GM21723 (cell line): ENCODE data around the gene CCDC8.
"Not testable (repeated sequence)": the region's sequence is repeated elsewhere in the genome, so short reads cannot be mapped to it uniquely, and the experiment has no call there.

Experiments
- ATAC-seq: cut with Tn5 transposase; IDR thresholded peaks from one replicate; pipeline ENCODE4 v1.9.1; 2021; ENCODE audit warnings: mild to moderate bottlenecking, moderate library complexity; ENCODE audit not compliant: unreplicated experiment

The CCDC8 gene

GRCh38 chr19:46413262-46414031, at the start of gene CCDC8:
Gene CCDC8 (minus strand): TSS chr19:46413564. CDS start chr19:46412810, 754 bp downstream.
- no peak for ATAC-seq

- ATAC-seq = no peak
Observed at GRCh38 chr19:46461537-46461936, 48.2 kb upstream of the CCDC8 start.

- no peak for ATAC-seq
Observed at GRCh38 chr19:46460981-46461380, 47.6 kb upstream of the CCDC8 start.

DNA sequence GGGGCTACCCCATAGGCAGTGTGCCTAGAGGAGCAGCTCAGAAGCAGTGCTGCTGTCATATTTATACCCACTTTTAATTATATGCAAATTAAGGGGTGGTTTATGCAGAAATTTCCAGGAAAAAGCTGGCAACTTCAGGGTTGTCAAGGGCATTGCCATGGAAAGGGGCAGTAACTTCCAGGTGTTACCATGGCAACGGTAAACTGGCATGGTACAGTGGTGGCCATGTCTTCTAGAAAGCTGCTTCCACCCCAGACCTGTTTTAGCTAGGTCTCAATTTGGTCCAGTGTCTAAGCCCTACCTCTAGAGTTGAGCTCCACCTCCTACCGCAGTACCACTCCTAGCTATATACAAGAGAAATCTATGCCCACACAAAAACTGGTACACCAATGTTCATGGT, 46.7 kb upstream of the CCDC8 start:
- no peak for ATAC-seq

- no peak for ATAC-seq
Observed at GRCh38 chr19:46456930-46457329, 43.6 kb upstream of the CCDC8 start.

- no peak for ATAC-seq
Observed at GRCh38 chr19:46454244-46454643, 40.9 kb upstream of the CCDC8 start.

DNA sequence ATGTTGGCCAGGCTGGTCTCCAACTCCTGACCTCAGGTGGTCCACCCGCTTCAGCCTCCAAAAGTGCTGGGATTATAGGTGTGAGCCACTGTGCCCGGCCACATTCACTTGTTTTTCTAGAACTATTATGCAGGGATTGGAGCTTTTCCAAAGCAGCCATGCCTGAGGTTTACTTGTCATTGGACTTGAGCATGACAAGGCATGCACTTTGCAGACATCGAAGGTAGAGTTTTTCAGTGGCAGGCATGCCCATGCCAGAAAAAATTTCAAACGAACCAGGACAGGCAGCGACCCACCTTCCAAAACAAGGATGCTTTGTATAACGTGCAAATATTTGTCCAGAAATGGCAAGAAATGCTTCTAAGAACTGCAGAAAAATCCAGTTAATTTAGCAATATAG, 40.3 kb upstream of the CCDC8 start:
- no peak for ATAC-seq

- ATAC-seq = no peak
Observed at GRCh38 chr19:46452186-46452585, 38.8 kb upstream of the CCDC8 start.

GRCh38 chr19:46451352-46451751, 38.0 kb upstream of the CCDC8 start:
- ATAC-seq = no peak

- no peak for ATAC-seq
Observed at GRCh38 chr19:46450737-46451136, 37.4 kb upstream of the CCDC8 start.

DNA sequence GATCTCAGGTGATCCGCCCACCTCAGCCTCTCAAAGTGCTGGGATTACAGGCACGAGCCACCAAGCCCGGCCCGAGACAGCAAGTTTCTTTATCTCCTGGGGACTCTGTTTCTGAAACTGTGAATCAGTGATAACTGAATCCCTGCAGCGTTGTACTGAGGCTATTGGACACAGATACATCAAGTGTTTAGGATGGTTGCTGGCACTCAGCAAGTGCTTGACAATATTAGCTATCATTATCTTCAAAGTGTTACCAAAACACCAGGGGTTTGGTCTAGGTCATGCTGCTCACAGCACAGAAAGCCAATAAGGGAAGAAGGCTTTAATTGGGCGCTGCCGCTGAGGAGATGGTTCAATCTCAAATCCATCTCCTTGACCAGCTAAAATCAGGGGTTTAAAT, 35.9 kb upstream of the CCDC8 start:
- no peak for ATAC-seq

DNA sequence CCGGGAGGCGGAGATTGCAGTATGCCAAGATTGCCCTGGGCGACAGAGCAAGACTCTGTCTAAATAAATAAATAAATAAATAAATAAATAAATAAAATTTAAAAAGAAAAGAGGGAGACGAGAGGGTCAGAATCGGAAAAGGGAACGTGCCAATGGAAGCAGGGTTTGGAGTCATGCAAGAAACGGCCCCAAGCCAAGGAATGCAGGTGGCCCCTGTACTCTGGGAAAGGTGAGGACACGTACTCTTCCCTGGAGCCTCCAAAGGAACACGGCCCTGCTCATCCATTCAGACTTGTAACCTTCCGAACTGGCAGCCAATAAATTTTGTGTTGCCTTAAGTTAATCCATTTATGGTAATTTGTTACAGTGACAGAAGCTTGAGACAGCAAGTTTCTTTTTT, 35.2 kb upstream of the CCDC8 start:
- no peak for ATAC-seq

- ATAC-seq = no peak
Observed at GRCh38 chr19:46447824-46448223, 34.5 kb upstream of the CCDC8 start.

- ATAC-seq = no peak
Observed at GRCh38 chr19:46447006-46447405, 33.6 kb upstream of the CCDC8 start.

DNA sequence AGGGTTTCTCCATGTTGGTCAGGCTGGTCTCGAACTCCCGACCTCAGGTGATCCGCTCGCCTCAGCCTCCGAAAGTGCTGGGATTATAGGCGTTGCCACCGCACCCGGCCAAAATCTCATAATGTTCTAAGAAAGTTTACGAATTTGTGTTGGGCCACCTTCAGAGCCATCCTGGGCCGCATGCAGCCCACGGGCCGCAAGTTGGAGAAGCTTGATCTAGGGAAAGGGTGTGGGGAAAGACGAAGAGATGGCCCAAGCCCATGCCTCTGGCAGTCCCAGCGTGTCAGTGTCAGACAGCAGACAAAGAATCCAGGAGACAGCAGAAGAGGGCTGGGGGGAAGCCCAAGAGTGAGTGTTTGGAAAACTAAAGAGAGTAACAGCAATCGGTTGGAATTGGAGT, 32.7 kb upstream of the CCDC8 start:
- no peak for ATAC-seq

DNA sequence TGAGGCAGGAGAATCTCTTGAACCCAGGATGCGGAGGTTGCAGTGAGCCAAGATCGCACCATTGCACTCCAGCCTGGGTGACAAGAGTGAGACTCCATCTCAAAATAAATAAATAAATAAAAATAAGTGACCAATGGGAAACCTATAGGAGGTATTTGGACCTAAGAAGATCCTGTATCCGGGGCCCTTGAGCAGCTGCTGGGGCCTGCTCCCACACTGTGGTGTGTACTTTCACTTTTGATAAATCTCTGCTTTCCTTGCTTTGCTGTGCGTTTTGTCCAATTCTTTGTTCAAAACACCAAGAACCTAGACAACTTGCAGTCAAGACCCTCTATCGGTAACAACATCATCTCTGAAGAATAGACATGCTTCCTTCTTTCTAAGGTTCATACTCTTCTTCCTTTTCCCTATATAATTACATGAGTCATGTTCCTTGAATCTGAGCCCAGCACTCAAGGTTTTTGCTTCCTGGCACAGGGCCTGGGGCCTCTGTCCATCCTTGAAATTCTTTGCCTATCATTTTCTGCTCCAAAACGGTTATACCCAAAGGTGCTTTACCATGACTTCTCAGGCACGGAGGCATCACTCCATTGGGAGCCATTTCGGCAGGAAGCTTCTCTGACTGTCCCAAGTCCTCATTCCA, 29.6 kb upstream of the CCDC8 start:
- no peak for ATAC-seq

DNA sequence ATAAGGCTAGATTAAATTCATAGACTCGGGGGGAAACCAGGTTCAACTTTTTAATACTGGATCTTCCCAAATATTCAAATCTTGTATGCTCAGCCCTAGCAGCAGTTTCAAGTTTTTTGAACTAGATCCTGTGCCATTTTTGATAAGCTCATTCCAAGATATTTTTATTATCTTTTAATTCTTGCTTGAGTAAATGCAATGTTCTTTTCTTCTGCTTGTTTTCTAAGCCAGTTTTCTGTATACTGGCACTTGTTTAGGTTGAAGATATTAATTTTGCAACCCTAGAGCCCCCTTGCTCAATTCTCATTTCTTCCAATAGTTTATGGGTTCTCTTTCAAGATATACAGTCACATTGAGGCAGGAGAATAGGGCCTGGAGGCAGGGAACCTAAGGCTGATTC, 28.5 kb upstream of the CCDC8 start:
- ATAC-seq = no peak

DNA sequence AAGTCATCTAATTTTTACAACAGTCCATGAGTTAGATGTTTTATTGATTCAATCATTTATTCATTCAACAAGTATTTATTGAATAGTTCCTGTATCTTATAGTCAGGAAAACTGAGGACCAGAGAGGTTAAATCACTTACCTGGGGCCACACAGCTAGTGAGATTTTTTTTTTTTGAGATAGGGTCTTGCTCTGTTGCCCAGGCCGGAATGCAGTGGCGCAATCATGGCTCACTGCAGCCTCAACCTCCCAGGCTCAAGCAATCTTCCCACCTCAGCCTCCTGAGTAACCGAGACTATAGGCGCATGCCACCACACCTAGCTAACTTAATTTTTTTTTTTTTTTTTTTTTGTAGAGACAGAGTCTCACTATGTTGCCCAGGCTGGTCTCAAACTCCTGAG, 22.3 kb upstream of the CCDC8 start:
- not testable (repeated sequence) for ATAC-seq

DNA sequence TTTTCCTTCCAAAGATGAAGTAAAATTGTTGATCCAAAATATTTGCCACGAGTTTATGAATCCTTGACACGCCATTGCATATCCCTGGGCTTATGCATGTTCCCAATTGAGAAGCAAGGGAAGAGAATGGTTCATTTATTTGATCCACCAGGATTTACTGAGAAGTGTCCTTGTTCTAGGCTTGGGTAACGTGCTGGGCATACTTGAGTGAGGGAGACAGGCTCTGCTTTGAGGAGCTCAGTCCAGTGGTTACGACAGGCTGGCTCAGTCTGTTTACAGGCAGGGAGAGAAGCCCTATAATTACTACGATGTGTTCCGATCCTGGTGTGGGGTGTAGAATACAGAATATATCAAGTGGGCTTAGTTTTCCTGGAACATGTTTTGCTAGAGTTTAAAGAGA, 21.6 kb upstream of the CCDC8 start:
- no peak for ATAC-seq

GRCh38 chr19:46433470-46433869, 20.1 kb upstream of the CCDC8 start:
- not testable (repeated sequence) for ATAC-seq

- ATAC-seq = no peak
Observed at GRCh38 chr19:46431824-46432223, 18.5 kb upstream of the CCDC8 start.

DNA sequence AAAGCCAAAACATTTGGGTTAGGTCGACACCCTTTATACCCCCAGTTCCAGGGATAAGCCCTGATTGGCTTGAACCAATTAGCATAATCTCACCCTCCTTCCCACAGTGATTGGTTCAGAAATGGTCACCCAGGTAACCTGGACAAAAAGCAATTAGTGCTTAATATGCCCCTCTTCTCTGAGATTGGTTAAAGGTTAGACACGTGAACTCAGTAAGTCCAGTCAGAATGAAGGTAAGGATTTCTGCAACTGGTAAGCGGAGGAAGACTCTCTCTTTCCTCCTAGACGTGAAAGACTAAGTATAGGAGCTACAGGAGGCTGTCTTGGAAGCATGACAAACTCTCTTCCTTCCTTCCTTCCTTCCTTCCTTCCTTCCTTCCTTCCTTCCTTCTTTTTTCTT, 16.6 kb upstream of the CCDC8 start:
- ATAC-seq = no peak
